ENCODE results near the gene TMEM145. TPM values are rescaled to one million over a fixed set of nuclear protein-coding genes. Genes with fewer than 3 reads are reported as not detected.

TMEM145 gene
- total RNA-seq, 1 donor from 2014 or later: 0.36 TPM

GRCh38 chr19:42276284-42276683, 36.8 kb upstream of the TMEM145 start:
- H3K27ac ChIP-seq (replicated peaks): peak overlapping the region; percentile 98
- no peak overlapping the region for H3K4me3 ChIP-seq
- H3K4me1 ChIP-seq: peaks cover 80% of the 10 kb centered on the region
- no peak for DNase-seq
- H3K27me3 ChIP-seq (ENCODE audit: low read depth): no peaks in the 10 kb centered on the region
- peaks cover 32% of the 10 kb centered on the region for H3K36me3 ChIP-seq
- H3K9me3 ChIP-seq (replicated peaks): no peaks in the 10 kb centered on the region
- TF ChIP-seq, protein P1, sequence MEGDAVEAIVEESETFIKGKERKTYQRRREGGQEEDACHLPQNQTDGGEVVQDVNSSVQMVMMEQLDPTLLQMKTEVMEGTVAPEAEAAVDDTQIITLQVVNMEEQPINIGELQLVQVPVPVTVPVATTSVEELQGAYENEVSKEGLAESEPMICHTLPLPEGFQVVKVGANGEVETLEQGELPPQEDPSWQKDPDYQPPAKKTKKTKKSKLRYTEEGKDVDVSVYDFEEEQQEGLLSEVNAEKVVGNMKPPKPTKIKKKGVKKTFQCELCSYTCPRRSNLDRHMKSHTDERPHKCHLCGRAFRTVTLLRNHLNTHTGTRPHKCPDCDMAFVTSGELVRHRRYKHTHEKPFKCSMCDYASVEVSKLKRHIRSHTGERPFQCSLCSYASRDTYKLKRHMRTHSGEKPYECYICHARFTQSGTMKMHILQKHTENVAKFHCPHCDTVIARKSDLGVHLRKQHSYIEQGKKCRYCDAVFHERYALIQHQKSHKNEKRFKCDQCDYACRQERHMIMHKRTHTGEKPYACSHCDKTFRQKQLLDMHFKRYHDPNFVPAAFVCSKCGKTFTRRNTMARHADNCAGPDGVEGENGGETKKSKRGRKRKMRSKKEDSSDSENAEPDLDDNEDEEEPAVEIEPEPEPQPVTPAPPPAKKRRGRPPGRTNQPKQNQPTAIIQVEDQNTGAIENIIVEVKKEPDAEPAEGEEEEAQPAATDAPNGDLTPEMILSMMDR (IDR thresholded peaks at IDR 0.05; ENCODE audit: borderline replicate concordance): no peak
- intact Hi-C loops (cut with micrococcal nuclease): no loop called here

- Histone ChIP-seq H3K27me3 (ENCODE audit: low read depth) (no peaks in the 10 kb centered on the region), H3K4me3 (no peak overlapping the region), H3K27ac (replicated peaks) (peak overlapping the region; percentile 98), H3K4me1 (peaks cover 80% of the 10 kb centered on the region), H3K9me3 (replicated peaks) (no peaks in the 10 kb centered on the region), H3K36me3 (peaks cover 32% of the 10 kb centered on the region)
- no peak for DNase-seq
- TF ChIP-seq, protein P1 (IDR thresholded peaks at IDR 0.05; ENCODE audit: borderline replicate concordance): no peak
- intact Hi-C loops (cut with micrococcal nuclease): no loop called here
These were observed 36.3 kb upstream of the TMEM145 start for GRCh38 chr19:42276821-42277220.

DNA sequence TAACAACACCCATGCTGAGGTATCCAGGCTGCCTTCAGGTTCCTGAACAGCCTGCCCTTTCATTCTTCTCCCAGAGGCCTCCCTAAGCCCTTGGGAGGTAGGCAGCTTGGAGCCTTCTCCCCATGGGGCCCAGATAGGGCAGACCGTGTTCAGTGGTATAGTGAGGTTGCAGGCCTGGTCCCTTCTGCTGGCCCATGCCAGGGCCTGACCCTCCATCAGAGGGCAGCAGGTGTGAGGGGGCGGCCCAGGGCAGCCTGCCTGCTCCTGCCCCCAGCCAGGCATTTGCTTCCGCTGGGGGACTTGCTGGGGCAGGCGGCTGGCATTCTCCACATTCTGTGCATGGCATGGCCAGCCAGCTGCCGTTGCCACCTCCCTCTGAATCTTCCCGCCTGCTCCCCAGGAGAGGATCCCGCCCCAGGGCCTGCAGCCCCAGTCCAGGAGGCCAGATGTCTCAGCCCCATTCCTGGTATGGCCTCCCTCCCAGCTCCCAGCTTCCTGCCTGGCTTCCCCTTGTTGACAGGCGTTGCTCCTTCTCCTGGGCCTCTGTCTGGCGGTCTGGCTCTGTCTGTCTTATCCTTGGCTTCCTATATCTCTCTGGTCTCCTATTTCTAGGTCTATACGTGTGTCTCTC, 35.2 kb upstream of the TMEM145 start:
- Histone ChIP-seq H3K36me3 (peaks cover 21% of the 10 kb centered on the region), H3K4me1 (peaks cover 90% of the 10 kb centered on the region), H3K4me3 (peak overlapping the region; percentile 90), H3K9me3 (replicated peaks) (no peaks in the 10 kb centered on the region), H3K27me3 (ENCODE audit: low read depth) (no peaks in the 10 kb centered on the region), H3K27ac (replicated peaks) (peak overlapping the region; percentile 98)
- TF ChIP-seq, protein P1 (IDR thresholded peaks at IDR 0.05; ENCODE audit: borderline replicate concordance): no peak
- intact Hi-C loops (cut with micrococcal nuclease): no loop called here
- no peak for DNase-seq

GRCh38 chr19:42278452-42279154, 34.5 kb upstream of the TMEM145 start:
- H3K27ac ChIP-seq (replicated peaks): peak overlapping the region; percentile 98
- H3K4me3 ChIP-seq: peak overlapping the region; percentile 90
- H3K27me3 ChIP-seq (ENCODE audit: low read depth): no peaks in the 10 kb centered on the region
- TF ChIP-seq, protein P1 (IDR thresholded peaks at IDR 0.05; ENCODE audit: borderline replicate concordance): no peak
- no peak for DNase-seq
- H3K9me3 ChIP-seq (replicated peaks): no peaks in the 10 kb centered on the region
- H3K4me1 ChIP-seq: peaks cover 97% of the 10 kb centered on the region
- intact Hi-C loops (cut with micrococcal nuclease): no loop called here
- peaks cover 14% of the 10 kb centered on the region for H3K36me3 ChIP-seq

DNA sequence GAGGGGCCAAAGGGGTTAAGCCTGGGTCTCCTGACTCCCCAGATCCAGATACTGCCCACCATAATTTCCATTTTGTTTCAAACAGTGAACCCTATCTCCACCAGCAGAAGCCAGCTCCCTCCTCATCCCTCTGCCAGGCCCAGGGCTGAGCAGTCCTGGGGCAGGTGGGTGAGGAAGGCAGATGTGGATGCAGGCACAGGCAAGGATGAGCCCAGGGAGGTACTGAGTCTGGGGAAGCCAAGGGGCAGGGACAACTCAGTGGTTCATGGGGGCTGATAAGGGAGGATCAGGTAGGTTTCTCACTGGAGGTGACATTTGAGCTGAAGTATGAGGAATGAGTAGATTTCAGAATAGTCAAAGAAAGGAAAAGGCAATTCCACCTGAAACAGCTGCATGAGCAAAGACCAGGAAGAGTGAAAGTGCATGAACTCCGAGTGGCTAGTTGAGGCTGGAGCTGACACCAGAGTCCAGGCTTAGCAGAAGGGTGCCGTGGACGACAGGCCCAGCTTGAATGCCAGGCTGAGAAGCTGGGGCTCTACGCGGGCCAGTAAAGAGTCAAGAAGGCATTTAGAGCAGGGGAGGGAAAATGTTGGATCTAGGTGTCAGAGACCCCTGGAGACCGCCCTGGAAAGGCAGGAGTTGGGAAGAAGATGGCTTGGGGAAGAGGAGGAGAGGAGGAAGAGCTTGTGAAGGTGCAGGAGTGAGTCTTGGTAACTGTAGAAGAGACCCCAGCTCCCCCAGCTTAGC, 33.8 kb upstream of the TMEM145 start:
- TF ChIP-seq, protein P1 (IDR thresholded peaks at IDR 0.05; ENCODE audit: borderline replicate concordance): no peak
- Histone ChIP-seq H3K9me3 (replicated peaks) (no peaks in the 10 kb centered on the region), H3K4me3 (peak overlapping the region; percentile 90), H3K36me3 (peaks cover 7% of the 10 kb centered on the region), H3K27ac (replicated peaks) (peak overlapping the region; percentile 98), H3K4me1 (peaks cover 93% of the 10 kb centered on the region), H3K27me3 (ENCODE audit: low read depth) (no peaks in the 10 kb centered on the region)
- DNase-seq: no peak
- intact Hi-C loops (cut with micrococcal nuclease): no loop called here

Data from left ventricle myocardium inferior (tissue), 1 donor.